Astrocyte of the hippocampus (primary cell): ENCODE data around the gene SECISBP2.

Source experiments
- DNase-seq: peaks from one replicate; pipeline ENCODE4 v3.0.0; 2011; ENCODE audit warnings: low read depth, low spot score

SECISBP2 gene

DNA sequence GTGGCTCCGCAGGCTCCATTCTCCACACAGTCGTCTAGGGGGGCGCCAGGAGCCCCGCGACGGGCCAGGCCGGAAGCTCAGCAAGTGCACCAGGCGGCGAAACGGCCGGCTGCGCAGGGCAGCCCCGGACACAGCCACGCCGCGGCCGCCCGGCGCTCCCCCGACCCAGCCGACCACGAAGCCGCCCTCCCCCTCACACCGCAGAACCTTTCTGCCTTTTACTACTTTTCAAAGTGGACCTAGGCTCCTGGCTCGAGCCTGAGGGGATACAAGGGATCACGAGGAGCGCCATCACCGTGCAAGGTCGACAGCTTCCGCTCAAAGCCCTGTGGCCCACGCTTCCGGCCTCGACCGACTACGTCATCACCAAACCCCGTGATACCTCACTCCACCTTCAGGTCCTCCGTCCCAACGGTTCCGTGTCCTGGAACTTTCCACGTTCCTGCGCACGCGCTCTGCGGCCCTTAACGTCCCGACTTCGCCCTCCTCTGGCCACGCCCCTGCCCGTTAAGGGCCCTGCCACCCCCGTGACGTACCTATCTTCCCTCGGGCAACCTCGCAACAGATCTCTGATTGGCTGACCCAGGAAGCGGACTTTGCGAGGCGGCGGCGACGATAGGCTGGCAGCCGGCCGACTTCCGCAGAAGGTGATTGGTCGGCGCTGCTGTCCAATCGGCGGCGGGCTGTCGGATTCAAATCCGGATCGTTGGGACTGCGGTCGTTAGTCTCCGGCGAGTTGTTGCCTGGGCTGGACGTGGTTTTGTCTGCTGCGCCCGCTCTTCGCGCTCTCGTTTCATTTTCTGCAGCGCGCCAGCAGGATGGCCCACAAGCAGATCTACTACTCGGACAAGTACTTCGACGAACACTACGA, 7.6 kb upstream of the SECISBP2 start, which contains the start of gene CKS2:
TSS of gene CKS2 (plus strand) at position 721 of the 871 bp plus-strand sequence. CDS start at position 819, 98 bp downstream.
- DNase-seq = peak; percentile 100

DNA sequence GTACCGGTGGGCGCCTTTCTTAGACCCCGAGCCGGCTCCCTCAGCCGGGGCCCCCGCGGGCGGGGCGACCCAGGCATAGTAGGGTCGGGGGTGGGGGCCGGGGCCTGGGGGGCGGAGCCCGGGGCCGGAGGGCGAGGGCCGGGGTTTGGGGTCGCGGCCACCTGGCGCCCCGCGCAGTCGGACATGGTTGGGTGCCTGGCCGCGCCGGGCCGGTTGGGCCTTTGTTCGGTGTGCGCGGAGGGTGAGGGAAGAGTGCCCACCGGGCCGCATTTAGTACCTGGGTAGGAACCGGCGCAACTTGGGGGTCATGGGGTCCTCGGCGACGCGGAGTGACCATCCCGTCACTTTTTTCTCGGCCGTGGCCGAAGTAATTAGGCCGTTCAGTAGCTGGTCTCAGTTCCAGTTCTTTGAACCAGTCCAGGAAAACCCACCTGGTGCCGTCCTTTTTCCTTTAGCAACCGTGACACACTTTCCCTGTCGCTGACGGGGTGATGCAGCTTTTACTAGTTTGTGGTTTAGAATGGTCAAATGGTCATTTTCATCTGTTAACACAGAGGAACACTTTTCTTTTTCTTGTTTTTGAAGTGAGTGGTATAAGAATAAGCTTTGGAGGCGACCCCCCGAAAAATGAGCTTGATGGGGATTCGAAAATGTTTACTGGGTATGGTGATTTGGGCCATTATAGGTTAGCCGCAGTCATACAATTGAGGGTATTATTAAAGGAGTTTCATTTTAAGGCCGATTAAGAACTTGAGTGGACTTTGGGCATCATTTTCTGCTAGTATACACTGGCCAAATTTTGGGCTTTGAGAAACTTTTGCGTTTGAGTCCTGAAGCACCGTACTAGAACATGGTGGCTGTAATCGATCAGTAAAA, 6.7 kb upstream of the SECISBP2 start:
- DNase-seq = peak; percentile 32

DNA sequence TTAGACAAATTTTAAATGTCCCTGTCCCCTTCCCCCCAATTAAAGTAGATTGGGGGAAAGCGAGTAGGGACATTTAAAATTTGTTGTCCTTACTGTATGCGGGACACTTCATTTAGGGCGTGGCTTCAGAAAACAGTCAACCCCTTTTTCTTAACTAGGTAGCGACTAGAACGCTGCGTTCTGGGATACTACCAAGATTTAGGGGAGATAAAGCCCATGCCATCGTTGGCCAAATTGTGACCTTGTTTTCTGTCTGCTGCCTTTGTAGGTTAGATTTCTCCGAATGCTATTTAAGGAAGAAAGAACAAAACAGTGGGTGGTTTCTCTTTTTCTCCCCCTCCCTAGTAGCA, 6.1 kb upstream of the SECISBP2 start:
- DNase-seq = peak; percentile 38

DNA sequence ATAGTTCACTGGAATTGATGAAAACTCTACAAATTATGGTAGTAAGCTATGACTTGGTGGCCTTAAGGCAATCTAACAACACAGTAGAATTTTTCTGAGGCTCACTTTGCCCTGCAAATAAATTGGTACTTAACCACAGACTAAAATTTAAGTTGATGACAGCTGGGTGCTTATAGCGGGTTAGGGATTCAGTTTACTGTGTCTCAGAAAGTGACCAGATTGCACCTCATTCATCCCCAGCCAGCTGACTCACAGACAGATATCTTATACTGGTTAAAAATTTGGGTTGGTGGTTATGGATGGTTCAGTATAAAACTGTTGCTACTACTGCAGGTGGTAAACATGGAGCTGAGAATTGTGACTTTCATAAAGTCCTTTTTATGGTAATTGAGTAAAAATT, 4.5 kb upstream of the SECISBP2 start:
- peak; percentile 20 for DNase-seq

DNA sequence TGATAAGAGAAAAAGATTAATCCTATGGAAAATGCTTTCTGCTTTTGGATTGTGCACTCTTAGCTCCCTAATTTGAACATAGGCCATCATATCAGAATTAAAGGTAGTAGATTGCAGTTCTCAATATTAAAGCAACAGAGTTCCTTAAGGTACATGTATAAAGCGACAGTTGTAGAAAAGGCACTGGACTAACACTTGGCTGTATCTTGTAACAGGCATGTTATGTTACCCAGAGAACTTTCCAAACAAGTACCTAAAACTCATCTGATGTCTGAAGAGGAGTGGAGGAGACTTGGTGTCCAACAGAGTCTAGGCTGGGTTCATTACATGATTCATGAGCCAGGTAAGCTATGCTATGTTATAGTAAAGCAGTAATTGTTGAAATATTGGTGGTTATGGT, 3.3 kb upstream of the SECISBP2 start:
- DNase-seq = no peak

DNA sequence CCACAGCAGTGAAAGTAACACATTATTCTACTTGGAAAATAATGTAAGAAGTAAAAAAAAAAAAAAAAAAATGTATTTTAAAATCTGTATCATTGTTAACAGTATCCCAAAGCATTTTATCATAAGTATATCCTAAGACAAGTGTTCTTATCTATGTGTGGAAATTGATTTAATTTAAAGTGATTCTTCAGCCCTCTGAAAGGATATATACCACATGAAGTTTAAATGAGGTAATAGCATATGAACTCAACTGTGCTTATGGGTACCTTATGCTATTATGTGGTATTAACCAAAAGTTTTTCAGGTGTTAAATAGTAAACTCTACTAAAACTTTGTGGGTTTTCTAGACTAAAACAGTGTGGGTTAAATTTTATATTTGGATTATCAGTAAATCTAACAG, 2.8 kb upstream of the SECISBP2 start:
- no peak for DNase-seq

DNA sequence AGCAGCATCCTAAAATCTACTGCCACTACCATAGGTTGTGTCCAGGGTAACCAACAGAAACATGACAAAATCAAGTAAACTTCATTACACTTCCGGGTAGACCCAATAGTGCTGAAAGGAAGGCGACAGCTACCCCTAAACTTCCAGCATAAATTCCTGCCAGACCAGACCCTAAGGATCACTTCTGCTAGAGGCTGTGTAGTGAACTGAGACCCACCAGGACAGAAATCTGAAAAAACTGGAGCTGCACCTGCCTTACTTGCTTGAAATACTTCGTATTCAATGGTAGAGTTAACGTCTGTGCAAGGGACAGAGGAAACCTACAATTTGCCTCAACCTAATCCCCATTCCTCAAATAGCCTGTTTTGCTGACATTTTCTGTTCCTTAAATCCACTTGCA, 1.0 kb upstream of the SECISBP2 start:
- DNase-seq = no peak

DNA sequence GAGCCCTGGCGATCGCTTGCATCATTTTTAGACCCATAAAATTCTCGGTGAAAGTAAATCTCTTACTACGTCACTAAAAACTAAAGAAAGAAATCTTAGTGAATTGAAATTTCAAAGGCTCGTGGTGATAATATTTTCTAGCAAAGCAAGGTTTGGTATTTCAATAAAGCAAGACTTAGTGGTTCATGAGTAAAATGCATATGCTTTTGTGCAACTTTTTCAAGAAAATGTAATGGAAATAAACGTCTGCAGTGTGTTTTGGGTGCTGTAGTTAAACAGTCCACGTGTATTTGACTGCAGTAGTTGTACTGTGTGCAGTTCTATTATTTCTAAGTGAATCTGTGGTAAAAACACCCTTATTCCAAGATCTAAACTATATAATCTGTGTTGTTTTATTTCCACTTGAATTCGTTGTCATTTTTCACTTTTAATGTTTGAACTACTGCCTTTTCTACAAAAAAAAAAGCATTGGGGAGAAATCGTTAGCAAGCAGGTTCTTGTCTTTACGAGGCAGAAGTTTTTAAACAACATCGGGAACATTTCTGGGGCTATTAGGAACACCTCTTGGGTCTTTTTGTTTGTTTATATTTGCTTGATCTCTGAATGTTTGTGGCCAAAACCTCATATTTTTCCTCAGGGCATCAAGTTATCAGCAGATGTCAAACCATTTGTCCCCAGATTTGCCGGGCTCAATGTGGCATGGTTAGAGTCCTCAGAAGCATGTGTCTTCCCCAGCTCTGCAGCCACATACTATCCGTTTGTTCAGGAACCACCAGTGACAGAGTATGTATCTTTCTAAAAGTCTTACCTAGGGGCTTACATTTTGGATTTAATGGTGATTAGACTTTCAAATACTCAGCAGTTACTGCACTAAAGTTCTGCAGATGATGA, 960 bp downstream of the SECISBP2 start:
- DNase-seq = peak; percentile 20

DNA sequence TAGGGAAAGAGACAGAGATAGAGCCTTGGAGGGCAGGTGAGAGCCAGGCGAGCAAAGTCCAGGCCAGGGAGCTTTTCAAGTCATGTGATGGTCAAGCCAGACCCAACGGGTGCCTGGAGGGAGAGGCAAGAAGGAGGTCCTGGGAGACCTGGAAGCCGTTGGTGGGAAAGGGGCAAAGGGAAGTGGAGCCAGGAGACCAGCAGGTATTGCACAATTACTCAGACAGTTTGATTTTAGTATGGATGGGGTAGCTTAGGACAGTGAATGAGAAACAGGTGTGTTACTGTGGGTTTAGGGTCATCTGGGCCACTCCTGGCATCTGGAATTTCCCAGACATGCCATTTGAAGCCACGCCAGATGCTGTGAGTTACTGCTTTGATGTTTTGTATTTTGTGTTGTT, 5.1 kb downstream of the SECISBP2 start:
- DNase-seq = no peak

DNA sequence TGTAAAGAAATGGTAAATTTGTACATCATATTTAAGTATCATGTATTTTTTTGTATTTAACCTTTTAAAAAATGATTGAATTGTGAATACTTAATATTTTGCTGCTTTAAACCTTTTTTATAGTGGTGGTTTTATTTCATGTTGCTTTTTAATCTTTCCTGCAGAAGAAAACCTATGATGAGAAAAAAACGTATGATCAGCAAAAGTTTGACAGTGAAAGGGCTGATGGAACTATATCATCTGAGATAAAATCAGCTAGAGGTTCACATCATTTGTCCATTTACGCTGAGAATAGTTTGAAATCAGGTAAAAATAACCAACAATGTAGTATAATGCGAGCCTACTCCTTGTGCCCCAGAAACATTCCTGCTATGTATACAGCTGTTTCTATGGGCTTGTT, 7.4 kb downstream of the SECISBP2 start:
- DNase-seq = no peak

DNA sequence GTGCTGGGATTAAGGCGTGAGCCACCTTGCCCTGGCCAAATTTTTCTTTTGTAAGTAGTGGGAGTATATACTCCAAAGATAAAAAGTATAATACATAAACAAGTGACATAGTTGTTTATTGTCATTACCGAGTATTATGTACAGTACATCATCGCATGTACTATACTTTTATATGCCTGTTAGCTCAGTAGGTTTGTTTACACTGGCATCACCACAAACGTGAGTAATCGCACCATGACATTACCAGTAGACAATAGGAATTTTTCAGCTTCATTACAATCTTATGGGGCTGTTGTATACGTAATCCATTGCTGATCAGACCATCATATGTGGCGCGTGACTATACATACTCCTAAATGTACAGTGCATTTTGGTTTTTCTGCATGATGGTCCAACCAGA, 9.8 kb downstream of the SECISBP2 start:
- DNase-seq = no peak

DNA sequence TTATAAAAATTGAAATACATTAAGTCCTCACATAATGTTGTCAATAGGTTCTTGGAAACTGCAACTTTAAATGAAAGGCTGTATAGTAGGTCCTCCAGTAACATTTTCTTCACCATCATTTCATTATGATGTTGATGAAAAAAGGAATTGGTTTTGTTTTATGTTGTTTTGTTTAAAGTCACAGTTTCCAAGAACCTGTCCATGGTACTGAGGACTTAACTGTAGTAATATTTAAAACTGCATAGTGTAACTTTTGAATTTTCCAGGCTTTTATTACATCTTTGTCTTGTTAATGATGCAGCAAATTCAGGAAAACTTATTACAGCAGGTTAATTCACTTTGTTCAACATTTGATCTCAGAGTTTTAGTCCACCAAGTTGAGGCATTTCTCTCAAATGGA, 11.6 kb downstream of the SECISBP2 start:
- DNase-seq = no peak

DNA sequence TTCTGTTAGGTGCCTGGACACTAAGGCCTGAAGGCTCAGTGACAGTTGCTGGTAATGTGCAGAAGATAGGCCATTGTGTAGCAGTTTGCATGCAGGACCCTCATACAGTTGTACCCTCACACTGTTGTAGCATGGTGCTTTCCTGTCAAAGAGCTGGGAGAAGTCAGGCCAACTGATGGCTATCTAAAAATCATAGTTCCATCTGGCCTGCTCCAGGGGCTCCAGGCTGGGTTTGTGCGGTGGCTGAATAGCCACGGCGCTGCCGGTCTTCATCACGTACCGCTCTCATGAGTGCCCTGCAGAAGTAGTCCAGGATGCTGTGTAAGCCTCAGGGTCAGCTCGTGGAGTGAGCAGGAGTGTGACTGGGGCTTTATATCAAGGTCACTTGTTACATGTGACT, 12.2 kb downstream of the SECISBP2 start:
- DNase-seq = no peak

DNA sequence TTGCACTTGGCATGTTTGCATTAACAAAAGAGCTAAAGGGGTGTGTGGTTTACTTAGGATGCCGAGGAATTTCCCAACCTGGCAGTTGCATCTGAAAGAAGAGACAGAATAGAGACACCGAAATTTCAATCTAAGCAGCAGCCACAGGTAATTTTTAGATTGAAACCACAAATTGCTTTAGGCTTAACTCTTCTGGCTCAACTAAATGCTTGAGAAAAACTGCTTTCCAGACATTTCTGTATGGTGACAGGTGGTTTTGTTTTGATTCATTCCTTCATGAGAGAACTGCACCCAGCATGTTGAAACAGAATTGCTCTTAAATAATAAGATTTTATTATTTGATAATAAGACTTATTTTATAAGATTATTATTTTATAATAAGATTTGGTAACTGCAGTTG, 21.5 kb downstream of the SECISBP2 start:
- DNase-seq = no peak

DNA sequence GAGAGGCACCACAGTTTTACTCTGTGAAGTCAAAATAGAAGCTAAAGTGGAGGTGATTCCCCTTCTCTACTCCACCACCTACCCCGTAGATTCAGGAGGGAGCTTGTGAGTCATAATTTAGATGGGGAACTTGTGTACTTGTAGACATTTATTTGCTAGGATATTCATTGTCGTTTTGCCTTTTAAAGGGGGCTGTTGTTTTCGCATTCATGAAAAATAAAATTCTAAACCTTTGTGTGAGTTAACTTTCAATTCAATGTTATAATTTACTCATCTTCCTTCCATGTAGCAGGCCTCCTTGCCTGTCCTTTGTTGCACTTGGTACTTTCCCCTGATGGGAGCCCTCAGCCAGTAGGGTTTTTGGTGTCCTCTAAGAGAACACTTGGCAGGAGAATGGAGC, 22.0 kb downstream of the SECISBP2 start:
- DNase-seq = no peak

DNA sequence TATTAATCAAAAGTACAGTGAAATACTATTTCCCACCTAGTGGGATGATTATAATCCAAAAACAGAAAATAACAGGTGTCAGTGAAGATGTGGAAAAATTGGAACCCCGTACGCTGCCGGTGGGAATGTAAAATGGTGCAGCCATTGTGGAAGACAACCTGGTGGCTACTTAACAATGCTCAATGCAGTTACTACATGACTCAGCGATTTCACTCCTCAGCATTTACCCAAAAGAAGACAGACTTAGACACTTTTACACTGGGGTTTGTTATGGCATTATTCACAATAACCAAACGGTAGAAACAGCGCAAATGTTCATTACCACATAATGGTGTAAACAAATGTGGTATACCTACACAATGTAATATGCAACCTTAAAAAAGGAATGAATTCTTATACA, 23.9 kb downstream of the SECISBP2 start:
- no peak for DNase-seq

DNA sequence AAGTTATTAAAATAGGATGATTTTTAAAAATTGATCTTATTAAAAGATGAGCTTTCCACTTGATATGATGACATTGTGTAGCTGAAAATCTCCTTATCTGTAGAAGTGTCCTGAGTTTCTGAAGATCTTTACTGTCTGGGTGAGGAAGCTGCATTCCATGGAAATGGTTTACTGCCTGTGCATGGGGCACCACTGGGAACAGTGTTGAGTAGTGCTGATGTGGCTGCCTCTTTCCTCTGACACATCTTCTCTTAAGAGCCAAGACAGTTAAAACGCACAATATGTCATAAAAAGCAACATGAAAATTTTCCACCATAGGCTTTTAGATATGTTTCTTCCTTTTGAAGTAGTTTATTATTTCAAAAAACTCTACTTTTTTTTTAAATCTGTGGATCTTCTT, 24.6 kb downstream of the SECISBP2 start:
- DNase-seq = no peak

DNA sequence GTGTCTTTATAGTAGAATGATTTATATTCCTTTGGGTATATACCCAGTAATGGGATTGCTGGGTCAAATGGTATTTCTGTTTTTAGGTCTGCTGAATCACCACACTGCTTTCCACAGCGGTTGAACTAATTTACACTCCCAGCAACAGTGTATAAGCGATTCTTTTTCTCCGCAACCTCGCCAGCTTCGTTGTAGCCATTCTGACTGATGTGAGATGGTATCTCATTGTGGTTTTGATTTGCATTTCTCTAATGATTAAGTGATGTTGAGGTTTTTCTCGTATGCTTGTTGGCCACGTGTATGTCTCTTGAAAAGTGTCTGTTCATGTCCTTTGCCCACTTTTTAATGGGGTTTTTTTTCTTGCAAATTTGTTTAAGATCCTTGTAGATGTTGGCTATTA, 25.5 kb downstream of the SECISBP2 start:
- peak; percentile 26 for DNase-seq

DNA sequence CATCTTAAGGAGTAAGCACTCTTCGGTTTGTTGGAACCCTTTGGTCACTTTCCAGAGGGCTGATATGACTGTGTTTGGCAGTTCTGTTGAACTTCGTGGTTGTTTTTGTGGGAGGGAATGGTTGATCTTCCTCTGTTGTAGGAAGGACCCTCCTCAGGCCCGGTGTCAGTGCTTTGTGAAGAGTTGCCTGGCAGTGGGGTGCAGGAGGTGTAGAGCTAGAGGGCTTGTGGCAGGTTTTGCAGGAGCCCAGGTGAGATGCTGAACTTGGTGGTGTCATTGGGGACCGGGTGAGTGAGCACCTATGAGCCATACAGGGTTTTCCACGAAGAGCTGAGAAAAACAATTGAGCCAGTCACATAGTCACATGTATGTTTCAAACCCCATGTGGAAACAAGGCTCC, 27.2 kb downstream of the SECISBP2 start:
- DNase-seq = no peak

DNA sequence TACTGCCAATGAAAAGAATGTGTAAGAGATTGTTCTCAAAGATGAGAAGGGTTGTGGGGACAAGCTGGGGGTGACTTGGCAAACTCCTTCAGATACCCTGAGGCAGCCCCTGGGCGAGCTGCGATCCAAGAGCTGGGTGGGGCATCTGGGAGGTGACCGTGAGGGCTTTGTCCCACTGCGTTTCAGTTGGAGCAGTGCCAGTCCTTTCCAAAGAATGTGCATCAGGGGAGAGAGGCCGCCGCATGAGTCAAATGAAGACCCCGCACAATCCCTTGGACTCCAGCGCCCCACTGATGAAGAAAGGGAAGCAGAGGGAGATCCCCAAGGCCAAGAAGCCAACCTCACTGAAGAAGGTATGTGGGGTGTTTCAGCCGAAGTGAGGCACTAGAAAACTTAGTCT, 28.4 kb downstream of the SECISBP2 start:
- no peak for DNase-seq

DNA sequence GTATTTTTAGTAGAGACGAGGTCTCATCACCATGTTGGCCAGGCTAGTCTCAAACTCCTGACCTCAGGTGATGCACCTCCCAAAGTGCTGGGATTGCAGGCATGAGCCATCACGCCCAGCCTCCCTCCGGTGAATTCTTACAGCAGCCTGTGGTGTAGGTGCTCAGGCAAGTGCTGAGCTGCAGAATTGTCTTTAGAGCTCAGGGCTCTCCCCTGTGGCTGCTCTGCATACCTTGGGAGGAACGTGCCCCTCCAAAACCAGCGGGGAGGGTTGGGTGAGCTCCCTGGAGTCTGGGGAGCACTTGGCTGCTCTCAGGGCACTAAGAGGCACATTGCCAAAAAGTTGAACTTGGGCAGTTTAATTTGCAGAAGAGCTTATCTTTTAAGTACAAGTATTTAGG, 29.4 kb downstream of the SECISBP2 start:
- DNase-seq = no peak

DNA sequence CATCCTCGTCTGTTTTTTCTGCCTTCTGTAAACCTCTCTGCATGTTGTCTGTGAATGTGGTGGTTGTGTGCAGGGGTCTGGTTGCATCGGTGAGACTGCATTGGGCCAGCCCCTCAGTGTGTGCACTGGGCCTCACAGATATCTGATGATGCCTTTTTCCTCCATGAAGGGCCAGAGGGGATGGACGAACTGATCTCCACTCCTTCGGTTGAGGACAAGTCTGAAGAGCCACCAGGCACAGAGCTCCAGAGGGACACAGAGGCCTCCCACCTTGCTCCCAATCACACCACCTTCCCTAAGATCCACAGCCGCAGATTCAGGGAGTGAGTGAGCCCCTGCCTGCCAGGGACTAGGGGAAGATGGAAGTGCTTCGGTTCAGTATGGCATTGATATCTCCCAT, 31.3 kb downstream of the SECISBP2 start:
- DNase-seq = no peak
